Ecto neural progenitor cell (in vitro differentiated cells): ENCODE results near the gene KRTAP29-1.
"Not testable (repeated sequence)": the region's sequence is repeated elsewhere in the genome, so short reads cannot be mapped to it uniquely, and the experiment has no call there.

ENCODE experiments used
- DNase-seq: peaks from one replicate; pipeline ENCODE4 v3.0.0-alpha.2; 2018; ENCODE audit warnings: low spot score

The KRTAP29-1 gene

GRCh38 chr17:41298458-41299135 is 4.1 kb downstream of the KRTAP29-1 start:
- no peak for DNase-seq

- DNase-seq: no peak
These were observed 5.8 kb downstream of the KRTAP29-1 start for GRCh38 chr17:41296846-41297245.

GRCh38 chr17:41294016-41294415 is 8.6 kb downstream of the KRTAP29-1 start:
- no peak for DNase-seq

GRCh38 chr17:41287050-41287449 is 15.6 kb downstream of the KRTAP29-1 start:
- DNase-seq: no peak

GRCh38 chr17:41284546-41284945 is 18.1 kb downstream of the KRTAP29-1 start:
- DNase-seq: no peak

GRCh38 chr17:41284043-41284442 is 18.6 kb downstream of the KRTAP29-1 start:
- DNase-seq: no peak

- DNase-seq: no peak
These were observed 24.3 kb downstream of the KRTAP29-1 start for GRCh38 chr17:41278176-41278955.

GRCh38 chr17:41275648-41276190 is 26.9 kb downstream of the KRTAP29-1 start, which contains the start of gene KRTAP9-7:
Gene KRTAP9-7, plus strand, starts transcription at chr17:41275698. Its CDS starts 0 bp downstream, at chr17:41275698.
- DNase-seq: not testable (repeated sequence)

GRCh38 chr17:41271858-41272257 is 30.8 kb downstream of the KRTAP29-1 start:
- no peak for DNase-seq

GRCh38 chr17:41271323-41271722 is 31.3 kb downstream of the KRTAP29-1 start:
- not testable (repeated sequence) for DNase-seq

- no peak for DNase-seq
These were observed 34.9 kb downstream of the KRTAP29-1 start for GRCh38 chr17:41267711-41268110.

GRCh38 chr17:41265078-41265477 is 37.6 kb downstream of the KRTAP29-1 start, which contains the start of gene KRTAP9-6:
Gene KRTAP9-6, plus strand, starts transcription at chr17:41265378. Its CDS starts 0 bp downstream, at chr17:41265378.
- DNase-seq: no peak

GRCh38 chr17:41264599-41264998 is 38.1 kb downstream of the KRTAP29-1 start:
- DNase-seq: no peak

GRCh38 chr17:41263212-41263611 is 39.4 kb downstream of the KRTAP29-1 start:
- no peak for DNase-seq

GRCh38 chr17:41258406-41258805 is 44.2 kb downstream of the KRTAP29-1 start:
- no peak for DNase-seq

- no peak for DNase-seq
These were observed 46.4 kb downstream of the KRTAP29-1 start for GRCh38 chr17:41256291-41256685.

GRCh38 chr17:41255381-41256290 is 47.0 kb downstream of the KRTAP29-1 start, which contains the start of gene KRTAP9-9:
Gene KRTAP9-9, plus strand, starts transcription at chr17:41255384.
- DNase-seq: not testable (repeated sequence)

GRCh38 chr17:41254861-41255260 is 47.8 kb downstream of the KRTAP29-1 start:
- DNase-seq: no peak
